Measurements from ENCODE around the gene ING3. TPM values are rescaled to one million over a fixed set of nuclear protein-coding genes. Genes with fewer than 3 reads are reported as not detected.
A peak's percentile ranks its signal among the peaks of the same experiment; 100 is the strongest.

ING3 gene
- total and polyA plus RNA-seq, 9 of the 15 experiments (the other 6 are each of a cell fraction or from before 2014, with no cell fraction given) = 22.8 to 233 (median 50.4) TPM

GRCh38 chr7:120991161-120991560, 40.6 kb downstream of the ING3 start (continued):
- TF ChIP-seq ZNF57 (CRISPR knock-in tag; IDR thresholded peaks at IDR 0.05) (no peak), CBFB (CRISPR knock-in tag; IDR thresholded peaks at IDR 0.05) (no peak), NFXL1 (CRISPR knock-in tag; IDR thresholded peaks at IDR 0.05) (no peak), ZNF318 (IDR thresholded peaks at IDR 0.05; ENCODE audit: borderline replicate concordance in 1 of 2, low read depth in 1 of 2) (no peak), ZNF766 (CRISPR knock-in tag; conservative IDR thresholded peaks at IDR 0.05) (no peak), ZNF79 (CRISPR knock-in tag; IDR thresholded peaks at IDR 0.05; ENCODE audit: low read depth) (no peak), GMEB1 (CRISPR knock-in tag; IDR thresholded peaks at IDR 0.05) (no peak), NR2C2 (CRISPR knock-in tag; IDR thresholded peaks at IDR 0.05) (no peak), NR2C2 (tag; IDR thresholded peaks at IDR 0.05) (peak; percentile 9; the same call in 1 of the 2 replicates), POLR3A (IDR thresholded peaks at IDR 0.05; ENCODE audit: borderline replicate concordance, extremely low read depth, insufficient read depth, insufficient read length) (no peak), BDP1 (IDR thresholded peaks at IDR 0.05; ENCODE audit: insufficient read depth, insufficient read length) (no peak), NCOA6 (IDR thresholded peaks at IDR 0.05) (no peak), TRIM28 (IDR thresholded peaks at IDR 0.05) (no peak), DACH1 (IDR thresholded peaks at IDR 0.05; ENCODE audit: partially characterized antibody) (no peak), ATF7 (IDR thresholded peaks at IDR 0.05) (no peak), ZNF740 (CRISPR knock-in tag; IDR thresholded peaks at IDR 0.05) (no peak), ZNF740 (tag; IDR thresholded peaks at IDR 0.05) (no peak)
- TF ChIP-seq, protein P1, sequence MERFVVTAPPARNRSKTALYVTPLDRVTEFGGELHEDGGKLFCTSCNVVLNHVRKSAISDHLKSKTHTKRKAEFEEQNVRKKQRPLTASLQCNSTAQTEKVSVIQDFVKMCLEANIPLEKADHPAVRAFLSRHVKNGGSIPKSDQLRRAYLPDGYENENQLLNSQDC (CRISPR knock-in tag; IDR thresholded peaks at IDR 0.05) = no peak
